Neural cell (in vitro differentiated cells): ENCODE measurements around the gene TECPR2. TPM values are rescaled to one million over a fixed set of nuclear protein-coding genes. Genes with fewer than 3 reads are reported as not detected.

Source experiments
- H2AFZ ChIP-seq: fragments of 200-600, 300-800 bp; sonication (generic), shearing (Covaris generic); 2 replicates; pipeline ENCODE4 v1.6.0; 2014; ENCODE audit warnings: low read depth, mild to moderate bottlenecking, antibody characterized with exemption, low read length, moderate library complexity
- H3F3A ChIP-seq: fragments of 200-600 bp; shearing (Covaris generic); 2 replicates; pipeline ENCODE4 v1.6.1; 2016; ENCODE audit warnings: mild to moderate bottlenecking, moderate library complexity, mixed read lengths, antibody characterized with exemption, low read length; ENCODE audit not compliant: insufficient read depth, poor library complexity, severe bottlenecking
- H3K27ac ChIP-seq: fragments of 200-600, 300-800 bp; sonication (generic), shearing (Covaris generic); 2 replicates; pipeline ENCODE4 v1.5.1; 2014; ENCODE audit warnings: mild to moderate bottlenecking, low read length, moderate library complexity
- H3K27me3 ChIP-seq: fragments of 300-800, 200-600 bp; sonication (generic), shearing (Covaris generic); 2 replicates; pipeline ENCODE4 v1.6.0; 2014; ENCODE audit warnings: mild to moderate bottlenecking, low read depth, low read length, moderate library complexity; ENCODE audit not compliant: insufficient read depth
- H3K36me3 ChIP-seq: fragments of 300-800, 200-600 bp; sonication (generic), shearing (Covaris generic); 2 replicates; pipeline ENCODE4 v1.5.1; 2014; ENCODE audit warnings: mild to moderate bottlenecking, antibody characterized with exemption, low read length, moderate library complexity; ENCODE audit not compliant: insufficient read depth
- H3K4me2 ChIP-seq: fragments of 300-800, 200-600 bp; sonication (generic), shearing (Covaris generic); 2 replicates; pipeline ENCODE4 v1.6.0; 2014; ENCODE audit warnings: mild to moderate bottlenecking, low read length
- H3K4me3 ChIP-seq: fragments of 300-800, 200-600 bp; sonication (generic), shearing (Covaris generic); 2 replicates; pipeline ENCODE4 v1.5.1; 2014; ENCODE audit warnings: mild to moderate bottlenecking, low read length, moderate library complexity
- H3K79me2 ChIP-seq: fragments of 200-600 bp; shearing (Covaris generic); replicated peaks from 2 replicates; pipeline ENCODE4 v1.6.0; 2014; ENCODE audit warnings: mild to moderate bottlenecking, low read length, moderate library complexity; ENCODE audit not compliant: insufficient read depth
- H3K9ac ChIP-seq: fragments of 300-800, 200-600 bp; sonication (generic), shearing (Covaris generic); 2 replicates; pipeline ENCODE4 v1.6.1; 2016; ENCODE audit warnings: mild to moderate bottlenecking, low read length, mixed read lengths
- H3K9me2 ChIP-seq: fragments of 200-600 bp; shearing (Covaris generic); 2 replicates; pipeline ENCODE4 v1.6.1; 2016; ENCODE audit warnings: mild to moderate bottlenecking, low read length, mixed read lengths; ENCODE audit not compliant: insufficient read depth
- H3K9me3 ChIP-seq: fragments of 200-600, 300-800 bp; sonication (generic), shearing (Covaris generic); 2 replicates; pipeline ENCODE4 v1.6.1; 2016; ENCODE audit warnings: mild to moderate bottlenecking, mixed run types, low read length, moderate library complexity, mixed read lengths
- H4K20me1 ChIP-seq: fragments of 200-600 bp; shearing (Covaris generic); 2 replicates; pipeline ENCODE4 v1.6.1; 2016; ENCODE audit warnings: mild to moderate bottlenecking, mixed run types; ENCODE audit not compliant: insufficient read depth
- EP300 ChIP-seq: fragments of 450-650 bp; conservative IDR thresholded peaks from 2 replicates; pipeline ENCODE4 v1.6.1; 2014; ENCODE audit warnings: antibody characterized with exemption, mild to moderate bottlenecking, moderate library complexity; ENCODE audit not compliant: poor library complexity, severe bottlenecking
- EZH2 ChIP-seq: fragments of 200-600, 300-800 bp; shearing (Covaris generic), sonication (generic); IDR thresholded peaks from 2 replicates; pipeline ENCODE4 v1.6.1; 2014; ENCODE audit warnings: antibody characterized with exemption, low read length, borderline replicate concordance, mild to moderate bottlenecking; ENCODE audit not compliant: insufficient read depth, poor library complexity, severe bottlenecking
- MXI1 ChIP-seq: fragments of 450-650 bp; conservative IDR thresholded peaks from 2 replicates; pipeline ENCODE4 v1.6.1; 2014; ENCODE audit warnings: antibody characterized with exemption, mild to moderate bottlenecking; ENCODE audit not compliant: poor library complexity, severe bottlenecking
- POLR2AphosphoS5 ChIP-seq: IDR thresholded peaks from 2 replicates; pipeline ENCODE4 v1.6.1; 2012
- RAD21 ChIP-seq: fragments of 450-650 bp; conservative IDR thresholded peaks from 2 replicates; pipeline ENCODE4 v1.6.1; 2014; ENCODE audit warnings: antibody characterized with exemption, mild to moderate bottlenecking, moderate library complexity
- SMC3 ChIP-seq: fragments of 450-650 bp; conservative IDR thresholded peaks from 2 replicates; pipeline ENCODE4 v1.6.1; 2014; ENCODE audit warnings: antibody characterized with exemption, mild to moderate bottlenecking, moderate library complexity; ENCODE audit not compliant: poor library complexity
- TAF1 ChIP-seq: IDR thresholded peaks from 2 replicates; pipeline ENCODE4 v1.6.1; 2012; ENCODE audit warnings: low read depth
- polyA plus RNA-seq: library from polyadenylated mRNA; depleted of rRNA; stranded (reverse); fragments of >200 nt; gene quantifications from 2 replicates; pipeline ENCODE4 v1.2.3, GENCODE V29; 2014
- TF ChIP-seq, protein P1 (sequence below): fragments of 450-650 bp; IDR thresholded peaks from 2 replicates; pipeline ENCODE4 v1.5.1; 2014; ENCODE audit warnings: antibody characterized with exemption, mild to moderate bottlenecking, moderate library complexity; ENCODE audit not compliant: poor library complexity, severe bottlenecking
- TF ChIP-seq, protein P2 (sequence below): IDR thresholded peaks from 2 replicates; pipeline ENCODE4 v1.6.1; 2012; ENCODE audit warnings: borderline replicate concordance

The TECPR2 gene
- polyA plus RNA-seq, 1 donor from 2014 or later = 7.0 TPM

DNA sequence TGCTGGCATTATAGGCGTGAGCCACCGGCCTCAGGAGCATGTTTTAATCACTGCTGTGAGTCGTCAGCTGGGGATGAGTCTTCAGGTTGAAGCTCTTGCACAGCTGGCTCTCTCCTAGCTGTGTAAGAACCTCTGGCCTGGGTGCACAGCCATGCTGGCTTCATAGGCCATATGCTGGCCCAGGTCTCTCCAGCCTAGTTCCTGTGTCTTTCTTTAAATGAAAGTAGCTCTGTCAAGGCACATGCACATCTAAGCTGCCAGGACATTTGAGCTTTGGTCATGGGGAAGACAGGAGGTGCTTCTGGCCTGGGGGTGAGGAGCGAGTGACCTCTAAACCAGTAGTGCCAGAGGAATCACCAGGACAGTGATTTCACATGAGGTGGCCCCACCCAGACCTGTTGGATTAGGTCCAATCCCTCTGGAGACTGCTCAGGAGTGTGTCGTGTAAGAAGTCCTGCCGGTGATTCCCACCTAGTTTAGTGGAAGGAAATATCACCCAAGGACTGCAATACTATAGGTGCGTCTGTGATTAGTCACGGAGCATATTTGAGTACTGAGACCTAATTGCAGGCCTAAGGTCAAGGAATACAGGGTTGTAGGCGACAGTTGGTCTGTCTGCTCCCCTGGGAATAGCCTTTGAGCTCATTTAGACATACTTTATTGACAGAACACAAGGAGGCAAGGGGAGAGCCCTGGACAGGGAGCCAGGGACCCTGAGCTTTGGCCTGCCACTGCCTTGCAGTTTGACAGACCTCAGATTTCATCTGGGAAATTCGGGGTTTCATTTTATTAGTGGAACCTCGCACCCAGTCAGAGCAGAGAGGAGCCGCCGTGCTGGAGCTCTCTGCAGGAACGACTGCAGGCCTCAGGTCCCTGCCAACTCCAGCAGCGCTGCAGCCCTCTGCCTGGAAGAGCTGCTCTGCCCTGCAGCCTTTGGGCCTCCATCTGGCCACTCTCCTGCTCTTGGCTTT is 79.8 kb downstream of the TECPR2 start:
- H3K4me2 ChIP-seq = no peak overlapping the region
- H3K79me2 ChIP-seq = no peaks in the 10 kb centered on the region
- no peaks in the 10 kb centered on the region for H4K20me1 ChIP-seq
- no peaks in the 10 kb centered on the region for H3K27me3 ChIP-seq
- H3K9me3 ChIP-seq = no peaks in the 10 kb centered on the region
- H3K27ac ChIP-seq = no peak overlapping the region
- no peaks in the 10 kb centered on the region for H3K9me2 ChIP-seq
- H3K9ac ChIP-seq = no peak overlapping the region
- no peak overlapping the region for H3K4me3 ChIP-seq
- H2AFZ ChIP-seq = no peak overlapping the region
- H3F3A ChIP-seq = no peaks in the 10 kb centered on the region
- peaks cover 6% of the 10 kb centered on the region for H3K36me3 ChIP-seq
- TF ChIP-seq EP300 (no peak), POLR2AphosphoS5 (no peak), TAF1 (no peak), SMC3 (no peak), MXI1 (no peak), RAD21 (no peak), EZH2 (no peak)
- TF ChIP-seq, protein P1, sequence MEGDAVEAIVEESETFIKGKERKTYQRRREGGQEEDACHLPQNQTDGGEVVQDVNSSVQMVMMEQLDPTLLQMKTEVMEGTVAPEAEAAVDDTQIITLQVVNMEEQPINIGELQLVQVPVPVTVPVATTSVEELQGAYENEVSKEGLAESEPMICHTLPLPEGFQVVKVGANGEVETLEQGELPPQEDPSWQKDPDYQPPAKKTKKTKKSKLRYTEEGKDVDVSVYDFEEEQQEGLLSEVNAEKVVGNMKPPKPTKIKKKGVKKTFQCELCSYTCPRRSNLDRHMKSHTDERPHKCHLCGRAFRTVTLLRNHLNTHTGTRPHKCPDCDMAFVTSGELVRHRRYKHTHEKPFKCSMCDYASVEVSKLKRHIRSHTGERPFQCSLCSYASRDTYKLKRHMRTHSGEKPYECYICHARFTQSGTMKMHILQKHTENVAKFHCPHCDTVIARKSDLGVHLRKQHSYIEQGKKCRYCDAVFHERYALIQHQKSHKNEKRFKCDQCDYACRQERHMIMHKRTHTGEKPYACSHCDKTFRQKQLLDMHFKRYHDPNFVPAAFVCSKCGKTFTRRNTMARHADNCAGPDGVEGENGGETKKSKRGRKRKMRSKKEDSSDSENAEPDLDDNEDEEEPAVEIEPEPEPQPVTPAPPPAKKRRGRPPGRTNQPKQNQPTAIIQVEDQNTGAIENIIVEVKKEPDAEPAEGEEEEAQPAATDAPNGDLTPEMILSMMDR = no peak
- TF ChIP-seq, protein P2, sequence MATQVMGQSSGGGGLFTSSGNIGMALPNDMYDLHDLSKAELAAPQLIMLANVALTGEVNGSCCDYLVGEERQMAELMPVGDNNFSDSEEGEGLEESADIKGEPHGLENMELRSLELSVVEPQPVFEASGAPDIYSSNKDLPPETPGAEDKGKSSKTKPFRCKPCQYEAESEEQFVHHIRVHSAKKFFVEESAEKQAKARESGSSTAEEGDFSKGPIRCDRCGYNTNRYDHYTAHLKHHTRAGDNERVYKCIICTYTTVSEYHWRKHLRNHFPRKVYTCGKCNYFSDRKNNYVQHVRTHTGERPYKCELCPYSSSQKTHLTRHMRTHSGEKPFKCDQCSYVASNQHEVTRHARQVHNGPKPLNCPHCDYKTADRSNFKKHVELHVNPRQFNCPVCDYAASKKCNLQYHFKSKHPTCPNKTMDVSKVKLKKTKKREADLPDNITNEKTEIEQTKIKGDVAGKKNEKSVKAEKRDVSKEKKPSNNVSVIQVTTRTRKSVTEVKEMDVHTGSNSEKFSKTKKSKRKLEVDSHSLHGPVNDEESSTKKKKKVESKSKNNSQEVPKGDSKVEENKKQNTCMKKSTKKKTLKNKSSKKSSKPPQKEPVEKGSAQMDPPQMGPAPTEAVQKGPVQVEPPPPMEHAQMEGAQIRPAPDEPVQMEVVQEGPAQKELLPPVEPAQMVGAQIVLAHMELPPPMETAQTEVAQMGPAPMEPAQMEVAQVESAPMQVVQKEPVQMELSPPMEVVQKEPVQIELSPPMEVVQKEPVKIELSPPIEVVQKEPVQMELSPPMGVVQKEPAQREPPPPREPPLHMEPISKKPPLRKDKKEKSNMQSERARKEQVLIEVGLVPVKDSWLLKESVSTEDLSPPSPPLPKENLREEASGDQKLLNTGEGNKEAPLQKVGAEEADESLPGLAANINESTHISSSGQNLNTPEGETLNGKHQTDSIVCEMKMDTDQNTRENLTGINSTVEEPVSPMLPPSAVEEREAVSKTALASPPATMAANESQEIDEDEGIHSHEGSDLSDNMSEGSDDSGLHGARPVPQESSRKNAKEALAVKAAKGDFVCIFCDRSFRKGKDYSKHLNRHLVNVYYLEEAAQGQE = no peak

DNA sequence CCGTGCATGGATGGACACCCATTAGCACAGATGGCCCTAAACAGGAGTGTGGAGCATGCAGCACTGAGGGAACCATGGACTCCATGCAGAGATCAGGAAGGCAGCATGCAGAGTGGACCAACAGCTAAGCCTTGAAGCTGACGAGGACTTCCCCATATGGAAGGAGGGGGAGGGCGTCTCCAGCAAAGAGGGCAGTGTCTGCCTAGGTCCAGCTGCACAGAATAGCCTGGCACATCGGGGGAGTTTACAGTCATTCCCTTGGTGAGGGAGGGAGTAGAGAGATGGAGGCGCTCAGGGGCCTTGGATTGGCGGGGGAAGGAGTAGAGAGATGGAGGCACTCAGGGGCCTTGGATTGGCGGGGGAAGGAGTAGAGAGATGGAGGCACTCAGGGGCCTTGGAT is 82.3 kb downstream of the TECPR2 start:
- H3K79me2 ChIP-seq = no peaks in the 10 kb centered on the region
- peaks cover 6% of the 10 kb centered on the region for H3K36me3 ChIP-seq
- no peak overlapping the region for H3K27ac ChIP-seq
- no peaks in the 10 kb centered on the region for H3K27me3 ChIP-seq
- H3K4me2 ChIP-seq = no peak overlapping the region
- TF ChIP-seq, protein P2 = no peak
- TF ChIP-seq TAF1 = no peak
- H3K9ac ChIP-seq = no peak overlapping the region
- no peak overlapping the region for H2AFZ ChIP-seq
- no peaks in the 10 kb centered on the region for H3F3A ChIP-seq
- H4K20me1 ChIP-seq = no peaks in the 10 kb centered on the region
- H3K9me3 ChIP-seq = no peaks in the 10 kb centered on the region
- no peaks in the 10 kb centered on the region for H3K9me2 ChIP-seq
- H3K4me3 ChIP-seq = no peak overlapping the region
